ENCODE measurements around the gene U2AF2. TPM values are rescaled to one million over a fixed set of nuclear protein-coding genes. Genes with fewer than 3 reads are reported as not detected.

U2AF2 gene
- total RNA-seq, 1 experiment from 2014 or later = 321 TPM

DNA sequence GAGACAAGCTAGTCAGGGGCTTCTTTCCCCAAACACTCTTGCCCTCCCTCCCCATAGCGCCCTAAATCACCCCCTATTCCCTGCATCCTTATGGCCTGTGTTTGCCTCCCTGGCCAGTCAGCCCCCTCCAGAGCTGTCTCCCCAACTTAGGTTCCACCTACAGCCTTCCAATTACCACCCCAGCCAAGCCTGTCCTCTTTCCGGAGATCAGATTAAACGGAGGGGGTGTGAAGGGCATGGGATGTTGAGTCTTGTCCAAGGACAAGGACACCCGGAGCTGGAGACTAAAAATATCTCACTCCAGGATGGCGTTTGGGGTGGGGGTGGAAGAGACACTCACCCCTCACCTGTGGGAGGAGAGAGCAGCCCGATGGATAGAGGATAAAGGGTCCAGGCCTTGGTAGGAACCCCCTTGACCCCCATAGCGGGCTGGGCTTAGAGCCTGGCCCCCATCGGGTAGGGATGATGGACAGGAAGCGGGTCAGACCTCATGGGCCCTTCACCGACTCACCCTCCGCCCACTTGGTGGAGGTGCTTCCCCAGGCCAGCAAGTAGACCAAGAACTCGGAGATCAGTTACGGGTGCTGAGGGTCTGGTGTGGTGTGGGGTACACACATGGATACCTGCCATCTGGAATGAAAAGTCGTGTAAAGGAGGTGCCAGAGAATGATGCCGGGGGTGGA, 43.4 kb upstream of the U2AF2 start:
- Histone ChIP-seq H4K5ac (ENCODE audit: insufficient read length, low read depth, low read length) (no peak overlapping the region), H4K8ac (replicated peaks; ENCODE audit: insufficient read length, low read depth, low read length) (no peak overlapping the region), H2BK15ac (ENCODE audit: low read depth, low read length) (no peak overlapping the region), H3K14ac (ENCODE audit: insufficient read depth, low read length) (no peak overlapping the region), H4K20me1 (ENCODE audit: control insufficient read depth, insufficient read depth, insufficient read length) (no peaks in the 10 kb centered on the region), H4K91ac (ENCODE audit: insufficient read length, low read depth, low read length) (no peak overlapping the region), H3K56ac (ENCODE audit: insufficient read length, low read depth, low read length) (no peak overlapping the region), H3K79me2 (ENCODE audit: insufficient read depth, low read length) (peaks cover 1% of the 10 kb centered on the region; the same call in 1 of the 2 replicates), H3K4me2 (ENCODE audit: insufficient read depth, insufficient read length, low read length) (no peak overlapping the region), H2BK120ac (ENCODE audit: low read depth, low read length, poor library complexity, severe bottlenecking) (no peak overlapping the region), H2BK5ac (ENCODE audit: insufficient read length, low read length) (no peak overlapping the region), H3K79me1 (ENCODE audit: insufficient read depth, low read depth, low read length, poor library complexity, severe bottlenecking) (peaks cover 4% of the 10 kb centered on the region), H3K23ac (ENCODE audit: insufficient read length, low read depth, low read length) (no peak overlapping the region), H3K27me3 (ENCODE audit: insufficient read depth, low read length) (no peaks in the 10 kb centered on the region), H2BK20ac (ENCODE audit: low read depth, low read length, poor library complexity, severe bottlenecking) (no peak overlapping the region), H2BK12ac (ENCODE audit: insufficient read length, low read depth, low read length) (no peak overlapping the region), H2AK5ac (ENCODE audit: insufficient read length, low read length) (no peak overlapping the region), H3K9me3 (ENCODE audit: control insufficient read depth, low read depth, low read length) (no peaks in the 10 kb centered on the region), H3K23me2 (ENCODE audit: insufficient read length, low read depth, low read length, poor library complexity, severe bottlenecking) (no peaks in the 10 kb centered on the region), H3K4ac (ENCODE audit: low read depth, low read length) (no peak overlapping the region), H3K18ac (ENCODE audit: insufficient read length, low read depth, low read length) (no peak overlapping the region), H3K9ac (ENCODE audit: extremely low read depth, insufficient read length, low read length) (no peak overlapping the region), H2AFZ (ENCODE audit: low read length) (no peak overlapping the region), H3T11ph (ENCODE audit: low read length) (no peak overlapping the region), H3K4me1 (ENCODE audit: insufficient read depth, low read length) (0 out of 2 replicates have a peak, but pooled peaks cover 3% of the 10 kb centered on the region), H3K27ac (ENCODE audit: insufficient read length, low read depth, low read length) (no peak overlapping the region)
- Mint-ChIP-seq H3K27ac (no peak overlapping the region; a peak in 1 of 7 replicates), H3K4me3 (no peak overlapping the region), H3K4me1 (peaks cover 7 to 8% of the 10 kb centered on the region in 2 experiments), H3K36me3 (ENCODE audit: insufficient read depth in 1 of 3, low read depth in 3 of 3) (peaks cover 16 to 41% (median 36%) of the 10 kb centered on the region in 3 experiments), H3K9me3 (no peaks in the 10 kb centered on the region), H3K27me3 (ENCODE audit: low read depth) (no peaks in the 10 kb centered on the region)
- no peak for DNase-seq
- no peak for TF ChIP-seq CTCF (conservative IDR thresholded peaks at IDR 0.05)
- no CpG with 5 or more reads among the region's 15 CpGs for WGBS (ENCODE audit: extremely low coverage, insufficient read length, low lambda C conversion rate)
